ENCODE measurements around the gene TAMM41.
"Not testable (repeated sequence)": the region's sequence is repeated elsewhere in the genome, so short reads cannot be mapped to it uniquely, and the experiment has no call there.

TAMM41 gene, protein sequence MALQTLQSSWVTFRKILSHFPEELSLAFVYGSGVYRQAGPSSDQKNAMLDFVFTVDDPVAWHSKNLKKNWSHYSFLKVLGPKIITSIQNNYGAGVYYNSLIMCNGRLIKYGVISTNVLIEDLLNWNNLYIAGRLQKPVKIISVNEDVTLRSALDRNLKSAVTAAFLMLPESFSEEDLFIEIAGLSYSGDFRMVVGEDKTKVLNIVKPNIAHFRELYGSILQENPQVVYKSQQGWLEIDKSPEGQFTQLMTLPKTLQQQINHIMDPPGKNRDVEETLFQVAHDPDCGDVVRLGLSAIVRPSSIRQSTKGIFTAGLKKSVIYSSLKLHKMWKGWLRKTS

DNA sequence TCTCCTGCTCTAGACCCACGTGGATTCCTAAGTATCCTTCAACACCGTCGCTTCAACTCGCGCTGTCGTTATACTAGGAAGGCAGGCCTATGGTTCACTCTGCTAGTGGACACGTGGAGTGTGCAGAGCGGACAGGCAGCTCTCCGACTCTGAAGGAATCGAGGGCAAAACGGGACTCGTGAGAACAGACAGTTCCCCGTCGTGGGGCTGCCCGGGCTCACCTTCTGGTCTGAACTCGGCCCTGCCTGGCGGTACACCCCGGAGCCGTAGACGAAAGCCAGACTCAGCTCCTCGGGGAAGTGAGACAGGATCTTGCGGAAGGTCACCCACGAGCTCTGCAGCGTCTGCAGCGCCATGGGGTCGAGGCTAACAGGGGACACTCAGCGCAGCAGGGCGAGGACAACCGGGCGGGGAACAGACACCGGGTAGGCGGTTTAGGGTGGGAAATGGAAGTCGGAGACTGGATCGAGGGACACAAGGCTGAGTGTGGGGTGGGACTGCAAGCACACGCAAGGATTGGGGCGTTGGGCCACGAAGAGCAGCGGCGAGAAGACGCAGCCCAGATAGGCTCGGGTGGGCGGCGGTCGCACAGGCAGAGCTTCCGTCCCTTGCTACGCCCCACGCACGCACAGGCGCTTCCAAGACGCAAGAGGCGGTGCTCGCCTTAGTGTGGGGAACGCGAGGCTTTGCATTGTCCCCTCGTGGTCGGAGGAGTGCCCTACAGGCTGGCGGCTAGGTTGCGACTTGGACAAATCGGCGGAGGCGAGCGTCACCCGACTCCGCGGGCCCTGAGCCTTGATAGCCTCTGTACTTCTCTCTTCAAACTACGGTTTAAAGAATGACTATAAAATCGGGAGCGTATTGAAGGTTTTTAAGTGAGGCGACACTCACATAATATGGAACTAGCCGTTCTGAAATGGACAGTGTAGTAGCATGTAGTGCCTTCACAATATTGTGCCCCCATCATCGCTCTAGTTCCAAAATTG is at the start of gene TAMM41:
Gene TAMM41 (minus strand): TSS at position 605 of the 986 bp plus-strand sequence. CDS start 249 bp downstream, at position 356.
- DNase-seq: peak; percentile 82

GRCh38 chr3:11878837-11879236 is 32.2 kb upstream of the TAMM41 start:
- no peak for DNase-seq

DNA sequence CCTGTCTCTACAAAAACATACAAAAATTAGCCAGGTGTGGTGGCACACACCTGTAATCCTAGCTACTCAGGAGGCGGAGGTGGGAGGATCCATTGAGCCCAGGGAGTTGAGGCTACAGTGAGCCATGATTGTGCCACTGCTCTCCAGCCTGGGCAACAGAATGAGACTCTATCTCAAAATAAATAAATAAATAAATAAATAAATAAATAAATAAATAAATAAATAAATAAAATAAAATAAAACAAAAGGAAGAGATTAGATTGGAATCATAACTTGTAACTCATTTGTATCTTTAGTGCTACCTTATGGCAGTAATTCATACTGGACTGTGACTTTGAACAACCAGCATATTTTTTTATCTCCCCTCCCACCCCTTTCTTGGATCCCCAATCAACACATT is 28.0 kb upstream of the TAMM41 start:
- DNase-seq: not testable (repeated sequence)

DNA sequence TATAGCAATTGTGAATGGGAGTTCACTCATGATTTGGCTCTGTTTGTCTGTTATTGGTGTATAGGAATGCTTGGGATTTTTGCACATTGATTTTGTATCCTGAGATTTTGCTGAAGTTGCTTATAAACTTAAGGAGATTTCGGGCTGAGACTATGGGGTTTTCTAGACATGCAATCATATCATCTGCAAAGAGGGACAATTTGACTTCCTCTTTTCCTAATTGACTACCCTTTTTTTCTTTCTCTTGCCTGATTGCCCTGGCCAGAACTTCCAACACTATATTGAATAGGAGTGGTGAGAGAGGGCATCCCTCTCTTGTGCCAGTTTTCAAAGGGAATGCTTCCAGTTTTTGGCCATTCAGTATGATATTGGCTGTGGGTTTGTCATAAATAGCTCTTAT is 17.1 kb upstream of the TAMM41 start:
- not testable (repeated sequence) for DNase-seq

DNA sequence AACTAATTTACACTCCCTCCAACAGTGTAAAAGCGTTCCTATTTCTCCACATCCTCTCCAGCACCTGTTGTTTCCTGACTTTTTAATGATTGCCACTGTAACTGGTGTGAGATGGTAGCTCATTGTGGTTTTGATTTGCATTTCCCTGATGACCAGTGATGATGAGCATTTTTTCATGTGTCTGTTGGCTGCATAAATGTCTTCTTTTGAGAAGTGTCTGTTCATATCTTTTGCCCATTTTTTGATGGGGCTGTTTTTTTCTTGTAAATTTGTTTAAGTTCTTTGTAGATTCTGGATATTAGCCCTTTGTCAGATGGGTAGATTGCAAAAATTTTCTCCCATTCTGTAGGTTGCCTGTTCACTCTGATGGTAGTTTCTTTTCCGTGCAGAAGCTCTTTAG is 15.9 kb upstream of the TAMM41 start:
- DNase-seq: not testable (repeated sequence)

- DNase-seq: not testable (repeated sequence)
These were observed 15.5 kb upstream of the TAMM41 start for GRCh38 chr3:11862145-11862544.

- DNase-seq: not testable (repeated sequence)
These were observed 13.5 kb upstream of the TAMM41 start for GRCh38 chr3:11860213-11860612.

DNA sequence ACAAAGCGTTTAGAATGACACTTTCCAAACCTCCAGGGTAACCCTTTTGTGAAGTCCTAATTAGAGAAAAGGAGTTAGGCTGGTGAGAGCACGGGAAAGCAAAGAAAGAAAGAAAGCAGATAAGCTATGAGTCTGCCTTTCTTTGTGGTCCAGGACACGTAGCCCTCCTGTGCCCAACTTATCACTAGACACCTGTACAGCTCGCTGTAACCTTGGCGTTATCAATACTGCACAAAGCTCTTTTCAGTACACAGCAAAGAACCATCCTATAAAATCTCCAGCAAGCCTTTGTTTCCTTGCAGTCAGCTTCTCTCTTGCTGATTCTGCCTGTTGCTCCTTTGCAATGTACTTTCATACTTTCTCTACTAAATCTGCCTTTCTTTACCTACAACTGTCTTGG is 6.8 kb upstream of the TAMM41 start:
- no peak for DNase-seq

- DNase-seq: no peak
These were observed 3.3 kb upstream of the TAMM41 start for GRCh38 chr3:11850003-11850402.

- no peak for DNase-seq
These were observed 922 bp upstream of the TAMM41 start for GRCh38 chr3:11847607-11848006.

DNA sequence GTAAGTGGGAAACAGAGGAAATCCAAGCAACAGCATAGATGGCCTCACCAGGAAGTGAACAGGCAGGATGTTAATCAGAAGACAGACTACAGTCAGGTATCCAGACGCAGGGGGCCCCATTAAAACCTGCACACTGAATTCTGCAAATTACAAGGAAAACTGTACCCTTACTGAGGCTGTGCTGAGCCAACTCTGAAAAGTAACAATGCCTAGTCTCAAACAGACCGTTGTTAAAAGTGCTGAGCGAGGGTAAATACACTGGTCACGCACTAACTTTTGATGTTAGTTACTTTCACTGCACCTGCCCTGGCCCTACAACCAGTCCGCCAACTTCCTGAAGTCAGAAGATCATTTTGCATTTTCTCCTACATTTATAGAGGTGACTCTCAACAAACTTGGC is 1.0 kb downstream of the TAMM41 start:
- DNase-seq: no peak

GRCh38 chr3:11844891-11845290 is 1.8 kb downstream of the TAMM41 start:
- no peak for DNase-seq

DNA sequence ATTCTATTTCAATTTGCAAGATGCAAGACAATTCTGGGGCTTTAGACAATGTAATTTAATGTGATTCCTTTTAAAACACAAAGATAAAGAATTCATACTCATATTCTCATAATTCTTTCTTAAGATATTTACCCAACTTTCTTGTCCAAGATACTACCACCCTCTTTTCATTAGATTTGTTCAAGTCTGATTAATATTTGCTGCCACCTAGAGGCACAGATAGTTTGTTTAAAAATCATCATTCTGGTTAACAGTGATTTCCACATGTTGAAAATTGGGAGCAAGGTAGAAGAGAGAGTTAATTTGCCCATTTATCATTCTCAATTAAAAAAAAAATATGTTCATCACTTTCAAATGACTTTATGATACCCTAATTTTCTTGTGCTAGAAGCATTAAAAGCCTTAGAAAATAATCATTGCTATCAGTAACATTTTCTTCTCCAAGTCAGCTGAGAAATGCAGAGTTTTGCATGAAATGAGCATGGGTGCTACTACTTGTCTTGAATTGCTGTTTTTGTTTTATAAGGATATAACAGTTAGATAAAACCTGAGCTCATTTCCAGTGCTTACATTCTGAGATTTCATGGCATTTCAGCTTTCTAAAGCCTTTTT is 11.6 kb downstream of the TAMM41 start:
- DNase-seq: no peak

DNA sequence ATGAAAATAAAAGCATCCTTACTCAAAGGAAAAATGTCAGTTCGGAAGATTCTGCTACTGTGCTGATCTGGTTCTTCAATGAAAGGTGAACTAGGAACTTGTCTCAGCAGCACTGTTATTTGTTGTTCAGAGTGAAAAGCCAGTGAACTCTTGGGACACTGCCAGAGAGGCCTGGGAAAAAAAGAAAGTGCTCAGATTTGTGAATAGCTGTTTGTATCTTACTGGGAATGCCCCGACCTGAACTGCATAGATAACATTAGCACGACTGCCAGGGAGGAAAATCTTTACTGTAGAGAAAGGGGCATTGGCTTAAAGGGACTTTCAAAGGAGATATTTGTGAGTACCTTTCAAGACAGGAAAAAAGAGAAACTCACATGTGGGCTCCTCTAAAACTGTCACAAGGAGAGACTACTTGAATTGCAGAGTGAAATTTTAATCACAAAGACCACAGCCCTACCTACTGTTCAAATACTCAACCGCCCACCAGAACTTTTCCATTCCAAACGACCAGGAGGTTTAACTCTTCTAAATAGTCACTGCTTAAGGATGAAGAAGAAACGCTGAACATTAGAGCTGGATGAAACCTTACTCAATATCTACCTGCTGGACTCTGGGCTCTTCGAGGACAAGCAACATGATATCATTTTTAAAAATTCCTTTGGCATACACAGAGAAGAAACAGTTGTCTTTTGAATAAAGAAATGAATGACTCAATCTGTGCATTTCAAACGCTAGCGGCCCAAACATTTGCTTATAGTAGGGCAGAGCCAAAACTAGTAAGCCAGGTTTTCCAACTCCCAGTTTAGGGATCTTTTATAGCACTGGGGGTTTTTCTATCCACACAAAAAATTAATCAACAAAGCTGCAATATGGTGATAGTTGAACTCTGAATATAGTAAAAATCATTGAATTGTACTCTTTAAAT is 13.4 kb downstream of the TAMM41 start:
- DNase-seq: no peak

DNA sequence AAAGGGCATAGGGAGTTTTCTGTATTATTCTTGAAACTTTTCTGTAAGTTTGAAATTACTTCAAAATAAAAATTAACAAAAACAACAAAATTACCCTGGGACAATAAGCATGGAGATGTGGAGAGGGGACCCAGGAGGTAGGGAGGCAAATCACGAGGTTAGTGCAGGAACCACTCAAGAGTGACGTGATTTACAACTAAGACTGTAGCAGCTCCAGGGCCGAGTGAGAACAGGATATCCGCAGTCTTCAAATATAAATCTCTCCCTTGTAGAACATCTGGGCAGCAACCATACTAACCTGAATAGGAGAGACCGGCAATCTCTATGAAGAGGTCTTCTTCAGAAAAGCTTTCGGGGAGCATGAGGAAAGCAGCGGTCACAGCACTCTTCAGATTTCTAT is 17.3 kb downstream of the TAMM41 start:
- DNase-seq: no peak

- DNase-seq: no peak
These were observed 19.9 kb downstream of the TAMM41 start for GRCh38 chr3:11826628-11827265.

DNA sequence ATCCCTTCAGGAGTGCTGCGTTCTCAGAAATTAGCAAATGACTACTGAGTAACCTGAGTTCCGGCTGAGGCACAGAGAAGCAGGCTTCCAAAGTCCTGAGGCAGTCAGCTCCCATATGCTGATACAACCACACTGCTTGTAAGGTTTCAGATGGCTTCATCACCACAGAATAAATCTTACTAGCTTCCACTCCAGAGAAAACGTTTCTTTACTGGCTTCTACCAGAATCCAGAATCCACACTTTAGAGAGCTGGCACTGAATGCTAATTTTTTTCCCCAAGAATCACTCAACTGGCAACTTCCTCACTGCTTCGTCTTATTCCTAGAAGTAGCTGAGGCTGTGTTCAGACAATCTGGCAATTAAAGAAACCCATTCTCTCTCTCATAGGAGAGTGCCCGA is 21.4 kb downstream of the TAMM41 start:
- no peak for DNase-seq

DNA sequence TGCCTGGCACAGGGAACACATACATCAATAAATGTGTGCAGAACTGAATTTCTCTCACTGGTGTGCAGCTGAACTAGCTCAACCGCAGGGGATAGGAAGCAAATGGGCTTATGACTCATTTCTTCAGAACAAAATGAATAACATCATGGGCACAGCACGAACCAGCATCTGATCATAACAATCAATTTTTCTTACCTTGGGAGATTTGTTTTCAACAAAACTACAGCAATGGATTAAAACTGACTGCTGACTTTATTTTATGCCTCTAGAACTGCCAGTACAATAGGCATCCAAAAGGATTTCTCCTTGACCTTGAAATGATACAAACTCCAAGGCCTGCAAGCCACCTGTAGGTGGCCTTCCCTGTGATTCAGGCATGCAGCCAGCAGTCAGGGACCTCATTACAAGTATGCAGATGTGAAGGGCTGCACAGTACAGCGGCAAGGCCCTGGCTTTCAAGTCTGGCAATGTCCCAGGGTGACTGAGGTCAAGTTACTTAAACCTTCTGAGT is 26.1 kb downstream of the TAMM41 start:
- DNase-seq: no peak

DNA sequence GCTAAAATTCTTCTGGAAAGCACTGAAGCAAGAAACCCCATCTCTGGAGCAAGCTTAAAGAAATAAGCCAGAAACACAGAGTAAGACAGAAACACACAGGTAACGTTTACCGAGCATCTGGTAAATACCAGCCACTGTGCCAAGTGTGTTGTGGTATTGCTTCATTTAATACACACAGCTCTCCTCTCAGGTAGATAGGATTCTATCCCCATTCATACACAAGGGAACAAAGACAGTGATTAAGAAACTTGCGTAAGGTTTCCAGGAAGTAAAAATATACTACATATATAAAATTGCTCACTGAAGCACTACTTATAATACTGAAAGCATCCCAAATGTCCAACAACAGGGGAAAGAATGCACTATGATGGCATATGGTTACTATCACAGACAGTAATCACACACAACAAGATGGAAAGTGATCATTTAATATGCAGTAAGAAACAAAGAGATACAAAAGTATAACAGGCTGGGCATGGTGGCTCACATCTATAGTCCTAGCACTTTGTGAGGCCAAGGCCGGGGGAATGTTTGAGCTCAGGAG is 27.5 kb downstream of the TAMM41 start:
- DNase-seq: no peak

DNA sequence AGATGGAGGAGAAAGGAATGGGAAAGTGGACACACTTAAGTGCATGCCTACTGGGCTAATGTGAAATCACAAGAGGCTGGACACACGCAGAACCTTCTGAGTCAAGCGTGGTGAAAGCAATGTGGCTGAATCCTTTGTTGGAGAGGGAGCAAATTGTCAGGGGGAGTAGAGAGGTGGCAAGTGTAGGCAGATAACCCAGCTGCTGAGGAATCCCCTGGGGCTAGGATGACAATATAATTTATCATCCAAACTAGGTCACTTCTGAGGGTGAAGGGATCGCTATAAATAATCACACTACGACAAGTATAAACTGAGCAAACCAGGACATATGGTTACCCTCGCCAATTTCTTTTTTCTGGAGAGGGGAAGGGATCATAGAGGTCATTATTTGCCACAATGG is 28.7 kb downstream of the TAMM41 start:
- no peak for DNase-seq

DNA sequence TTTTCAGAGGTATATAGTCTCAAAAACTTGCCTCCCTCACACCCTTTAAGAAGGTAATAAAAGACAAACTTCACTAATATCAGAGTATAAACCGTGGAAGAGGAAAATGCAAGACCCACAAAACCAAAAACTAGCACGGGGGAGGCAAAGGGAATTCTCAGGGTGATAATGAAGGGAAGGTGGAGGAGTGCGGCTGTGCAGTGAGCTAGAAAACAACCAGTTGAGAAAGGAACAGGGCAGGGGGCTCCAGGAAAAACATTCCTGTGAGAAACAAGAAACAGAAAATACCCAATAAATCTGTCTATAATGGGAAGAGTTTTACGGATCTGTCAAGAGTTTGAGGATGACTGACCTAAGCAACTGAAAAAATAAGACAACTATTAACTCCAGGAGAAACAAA is 31.6 kb downstream of the TAMM41 start:
- DNase-seq: no peak

Data from NCI-H226 (cell line).